T-helper 17 cell (primary cell): ENCODE results near the gene COQ8B. TPM values are rescaled to one million over a fixed set of nuclear protein-coding genes. Genes with fewer than 3 reads are reported as not detected.

Experiments
- ATAC-seq: fragments of 150-1000 bp; cut with Tn5 transposase; 2 replicates; pipeline ENCODE4 v1.10.0; 2021; ENCODE audit warnings: mild to moderate bottlenecking, moderate library complexity
- DNase-seq, 3 donors: peaks; one replicate each; pipeline versions ENCODE4 v3.0.0 to v3.0.0-alpha.2; 2020 to 2021
- H3K9me3 ChIP-seq: one replicate; pipeline ENCODE4 v1.7.0; 2013; ENCODE audit warnings: low read length, mild to moderate bottlenecking; ENCODE audit not compliant: control insufficient read depth, poor library complexity, severe bottlenecking
- H3K27ac Mint-ChIP-seq: one replicate; pipeline ENCODE4 v1.8.0; 2022; ENCODE audit warnings: mild to moderate bottlenecking, moderate library complexity, mixed read lengths
- H3K27me3 Mint-ChIP-seq: one replicate; pipeline ENCODE4 v1.8.0; 2022; ENCODE audit warnings: mixed read lengths
- H3K36me3 Mint-ChIP-seq: one replicate; pipeline ENCODE4 v1.8.0; 2022; ENCODE audit warnings: low read depth, mixed read lengths
- H3K4me1 Mint-ChIP-seq: one replicate; pipeline ENCODE4 v1.8.0; 2022; ENCODE audit warnings: mild to moderate bottlenecking, mixed read lengths
- H3K4me3 Mint-ChIP-seq: one replicate; pipeline ENCODE4 v1.8.0; 2022; ENCODE audit warnings: mild to moderate bottlenecking, moderate library complexity, mixed read lengths
- total RNA-seq, 4 donors: library from RNA in 2 of 4; stranded (reverse) in 2 of 4; gene quantifications; one replicate each; pipeline ENCODE4 v1.2.3 and lab custom pipeline; 2022 to 2026

The COQ8B gene
- total RNA-seq, 2 donors from 2014 or later: 25.1 to 35.6 TPM

GRCh38 chr19:40703029-40703755 lies 13.5 kb downstream of the COQ8B start:
- no peaks in the 10 kb centered on the region for H3K27me3 Mint-ChIP-seq
- no peak for DNase-seq
- H3K4me1 Mint-ChIP-seq: peaks cover 5% of the 10 kb centered on the region
- no peak overlapping the region for H3K4me3 Mint-ChIP-seq
- H3K27ac Mint-ChIP-seq: peak overlapping the region; percentile 22
- peaks cover 13% of the 10 kb centered on the region for H3K36me3 Mint-ChIP-seq
- ATAC-seq: no peak
- H3K9me3 ChIP-seq: no peaks in the 10 kb centered on the region

- Mint-ChIP-seq H3K27me3 (no peaks in the 10 kb centered on the region), H3K36me3 (peaks cover 13% of the 10 kb centered on the region), H3K4me3 (no peak overlapping the region), H3K27ac (peak overlapping the region; percentile 22), H3K4me1 (peaks cover 5% of the 10 kb centered on the region)
- H3K9me3 ChIP-seq: no peaks in the 10 kb centered on the region
- ATAC-seq: no peak
- DNase-seq: no peak
Observed at GRCh38 chr19:40702337-40703012, 14.2 kb downstream of the COQ8B start.

GRCh38 chr19:40701758-40702157 lies 14.9 kb downstream of the COQ8B start:
- no peaks in the 10 kb centered on the region for H3K9me3 ChIP-seq
- Mint-ChIP-seq H3K36me3 (peaks cover 13% of the 10 kb centered on the region), H3K4me3 (no peak overlapping the region), H3K27ac (peak overlapping the region; percentile 22), H3K27me3 (no peaks in the 10 kb centered on the region), H3K4me1 (peaks cover 5% of the 10 kb centered on the region)
- no peak for DNase-seq
- no peak for ATAC-seq

- H3K36me3 Mint-ChIP-seq: peaks cover 13% of the 10 kb centered on the region
- no peak for DNase-seq
- no peak for ATAC-seq
- H3K4me1 Mint-ChIP-seq: peaks cover 5% of the 10 kb centered on the region
- H3K27ac Mint-ChIP-seq: no peak overlapping the region
- no peaks in the 10 kb centered on the region for H3K9me3 ChIP-seq
- H3K4me3 Mint-ChIP-seq: no peak overlapping the region
- no peaks in the 10 kb centered on the region for H3K27me3 Mint-ChIP-seq
Observed at GRCh38 chr19:40700083-40700482, 16.6 kb downstream of the COQ8B start.

- DNase-seq (no peak), ATAC-seq (no peak)
- no peaks in the 10 kb centered on the region for H3K9me3 ChIP-seq
- Mint-ChIP-seq H3K27ac (no peak overlapping the region), H3K4me1 (peaks cover 2% of the 10 kb centered on the region), H3K4me3 (no peak overlapping the region), H3K36me3 (peaks cover under 1% of the 10 kb centered on the region), H3K27me3 (no peaks in the 10 kb centered on the region)
Observed at GRCh38 chr19:40697007-40697406, 19.7 kb downstream of the COQ8B start.

- peaks cover 5% of the 10 kb centered on the region for H3K4me1 Mint-ChIP-seq
- no peak overlapping the region for H3K4me3 Mint-ChIP-seq
- ATAC-seq: no peak
- no peak overlapping the region for H3K27ac Mint-ChIP-seq
- H3K36me3 Mint-ChIP-seq: no peaks in the 10 kb centered on the region
- no peaks in the 10 kb centered on the region for H3K9me3 ChIP-seq
- H3K27me3 Mint-ChIP-seq: no peaks in the 10 kb centered on the region
- no peak for DNase-seq
Observed at GRCh38 chr19:40695881-40696280, 20.8 kb downstream of the COQ8B start.

- no peaks in the 10 kb centered on the region for H3K9me3 ChIP-seq
- DNase-seq (no peak), ATAC-seq (no peak)
- Mint-ChIP-seq H3K27ac (no peak overlapping the region), H3K4me3 (no peak overlapping the region), H3K27me3 (no peaks in the 10 kb centered on the region), H3K4me1 (peaks cover 8% of the 10 kb centered on the region), H3K36me3 (no peaks in the 10 kb centered on the region)
Observed at GRCh38 chr19:40693896-40694295, 22.8 kb downstream of the COQ8B start.

- no peak overlapping the region for H3K4me3 Mint-ChIP-seq
Observed at GRCh38 chr19:40693150-40693788, 23.4 kb downstream of the COQ8B start.

GRCh38 chr19:40692212-40692551 lies 24.5 kb downstream of the COQ8B start:
- Mint-ChIP-seq H3K27me3 (no peaks in the 10 kb centered on the region), H3K27ac (no peak overlapping the region), H3K4me3 (peak overlapping the region; percentile 15)

More at GRCh38 chr19:40693150-40693788, 23.4 kb downstream of the COQ8B start:
- no peaks in the 10 kb centered on the region for H3K36me3 Mint-ChIP-seq
- peaks cover 8% of the 10 kb centered on the region for H3K4me1 Mint-ChIP-seq
- H3K9me3 ChIP-seq: no peaks in the 10 kb centered on the region
- no peaks in the 10 kb centered on the region for H3K27me3 Mint-ChIP-seq
- no peak overlapping the region for H3K27ac Mint-ChIP-seq
- ATAC-seq (no peak), DNase-seq (no peak)

GRCh38 chr19:40691421-40692211 lies 25.1 kb downstream of the COQ8B start:
- DNase-seq (no peak), ATAC-seq (no peak)
- H3K9me3 ChIP-seq: no peaks in the 10 kb centered on the region
- Mint-ChIP-seq H3K36me3 (no peaks in the 10 kb centered on the region), H3K4me1 (peaks cover 8% of the 10 kb centered on the region), H3K4me3 (peak overlapping the region; percentile 53), H3K27ac (no peak overlapping the region), H3K27me3 (no peaks in the 10 kb centered on the region)

More at GRCh38 chr19:40692212-40692551, 24.5 kb downstream of the COQ8B start:
- H3K36me3 Mint-ChIP-seq: no peaks in the 10 kb centered on the region
- no peak for DNase-seq
- H3K4me1 Mint-ChIP-seq: peaks cover 8% of the 10 kb centered on the region
- ATAC-seq: no peak
- no peaks in the 10 kb centered on the region for H3K9me3 ChIP-seq

- Mint-ChIP-seq H3K36me3 (peaks cover 2% of the 10 kb centered on the region), H3K27me3 (no peaks in the 10 kb centered on the region), H3K4me3 (peak overlapping the region; percentile 92), H3K4me1 (peaks cover 10% of the 10 kb centered on the region), H3K27ac (peak overlapping the region; percentile 43)
- DNase-seq (peak; percentile 69 to 90 (median 86)), ATAC-seq (peak; percentile 92)
- H3K9me3 ChIP-seq: no peaks in the 10 kb centered on the region
Observed at GRCh38 chr19:40690693-40691420, 25.8 kb downstream of the COQ8B start.

- H3K9me3 ChIP-seq: no peaks in the 10 kb centered on the region
- Mint-ChIP-seq H3K4me1 (peaks cover 12% of the 10 kb centered on the region), H3K27me3 (no peaks in the 10 kb centered on the region), H3K27ac (peak within 1 kb of the TSS; percentile 43), H3K4me3 (peak within 1 kb of the TSS; percentile 92), H3K36me3 (peaks cover 9% of the 10 kb centered on the region)
- ATAC-seq: no peak
- DNase-seq: no peak
Observed at GRCh38 chr19:40690050-40690692, 26.5 kb downstream of the COQ8B start, which contains the start of gene NUMBL. Gene NUMBL, minus strand, starts transcription at chr19:40690651. Its CDS starts 168 bp downstream, at chr19:40690483.
